Raji (cell line): ENCODE data around the gene CASS4.

Source experiments
- POLR2A ChIP-seq: IDR thresholded peaks from 2 replicates; pipeline ENCODE4 v1.6.1; 2011; ENCODE audit warnings: low read depth, low read length, control low read depth; ENCODE audit not compliant: insufficient read depth

Gene CASS4

DNA sequence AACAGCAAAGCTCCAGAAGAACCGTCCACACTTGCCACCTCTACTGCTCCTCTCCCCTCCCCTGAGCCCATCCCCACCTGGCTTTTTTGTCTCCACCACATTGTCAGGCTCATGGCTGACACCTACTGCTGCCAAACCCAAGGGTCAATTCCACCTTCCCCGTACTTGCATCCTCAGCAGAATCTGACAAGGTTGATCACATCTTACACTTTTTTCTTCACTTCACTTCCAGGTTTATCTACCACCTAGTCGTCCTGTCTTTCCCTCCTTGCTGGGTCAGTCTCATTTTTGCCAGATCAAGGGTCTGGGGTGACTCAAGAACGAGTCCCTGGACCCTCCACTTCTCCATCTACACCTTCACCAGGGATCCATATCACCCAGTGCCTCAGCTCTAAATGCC, 23.2 kb upstream of the CASS4 start:
- no peak for TF ChIP-seq POLR2A

DNA sequence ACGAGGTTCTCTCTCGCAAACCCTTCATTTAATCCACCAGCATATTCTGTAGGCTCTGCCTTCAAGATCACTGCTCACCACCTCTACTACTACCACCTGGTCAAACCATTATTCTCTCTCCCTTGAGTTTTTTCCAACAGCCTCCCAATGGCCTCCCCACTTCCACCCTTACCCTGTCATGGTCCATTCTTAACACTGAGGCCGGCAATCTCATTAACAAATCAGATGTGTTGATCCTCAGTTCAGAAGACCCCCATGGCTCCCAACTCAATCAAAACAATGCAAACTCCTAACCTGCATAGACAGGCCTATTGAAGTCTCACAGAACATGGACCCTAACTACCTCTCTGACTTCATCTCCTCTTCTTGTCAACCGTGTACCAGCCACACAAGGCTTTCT, 22.3 kb upstream of the CASS4 start:
- TF ChIP-seq POLR2A: no peak

DNA sequence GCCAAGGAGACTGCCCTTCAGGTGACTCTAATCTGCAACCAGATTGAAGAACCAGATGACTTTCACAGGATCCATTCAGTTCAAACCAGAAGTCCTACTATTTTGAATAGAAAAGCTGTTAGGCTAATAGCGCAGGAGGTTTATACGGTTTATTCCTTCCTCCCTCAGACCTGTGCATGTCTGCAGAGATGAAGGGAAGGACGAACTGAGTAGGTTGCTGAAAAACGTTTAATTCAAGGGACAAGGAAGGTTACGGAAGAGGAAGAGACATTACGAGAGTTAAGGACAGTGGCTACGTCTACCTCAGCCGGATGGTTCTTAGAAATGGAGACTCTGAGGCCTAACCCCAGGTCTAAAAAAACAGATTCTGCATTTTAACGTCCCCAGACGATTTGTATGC, 21.0 kb upstream of the CASS4 start:
- TF ChIP-seq POLR2A: no peak

- no peak for TF ChIP-seq POLR2A
These were observed 20.4 kb upstream of the CASS4 start for GRCh38 chr20:56391596-56392131.

DNA sequence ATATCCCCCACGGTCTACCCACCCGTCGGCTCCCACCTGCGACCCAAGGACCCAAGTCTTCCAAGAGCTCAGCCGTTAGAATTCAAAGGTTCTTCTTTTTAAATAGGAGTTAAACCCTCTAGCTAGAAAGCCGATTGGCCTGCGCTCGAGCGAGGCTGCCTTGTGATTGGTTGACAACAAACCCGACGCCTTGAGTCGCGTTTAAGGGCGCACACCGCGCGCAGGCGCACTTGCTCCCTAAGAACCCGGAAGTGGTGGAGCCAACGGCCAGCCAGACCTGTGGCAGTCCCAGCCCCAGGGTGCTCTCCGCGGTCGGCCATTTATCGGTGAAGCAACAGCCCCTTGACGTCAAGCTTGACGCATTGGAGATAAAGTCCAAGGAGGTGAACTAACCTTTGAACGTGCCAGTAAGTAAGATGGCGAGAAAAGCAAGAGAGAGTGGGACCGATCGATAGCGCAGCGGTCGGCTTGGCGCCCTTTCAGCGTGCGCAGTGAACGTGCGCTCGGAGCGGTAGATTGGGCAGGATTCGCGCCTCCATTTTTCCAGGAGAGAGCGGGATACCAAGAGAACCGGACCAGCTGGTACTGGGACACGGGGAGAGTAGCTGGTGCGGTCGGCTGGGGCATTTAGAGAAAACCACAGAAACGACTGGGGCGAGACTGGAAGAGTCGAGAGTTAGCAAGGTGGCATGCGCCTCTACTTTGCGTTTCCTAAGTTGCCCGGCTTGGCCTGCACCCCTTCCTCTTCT, 19.8 kb upstream of the CASS4 start, which contains the start of the genes AURKA and CSTF1:
AURKA (minus strand) TSS at position 84 of the 749 bp plus-strand sequence. CDS start 4,018 bp downstream, outside the sequence.
CSTF1 (plus strand) TSS at position 514 of the 749 bp plus-strand sequence. CDS start 2,908 bp downstream, outside the sequence.
- peak; percentile 73 for TF ChIP-seq POLR2A

GRCh38 chr20:56392881-56393482, 19.1 kb upstream of the CASS4 start:
- no peak for TF ChIP-seq POLR2A

DNA sequence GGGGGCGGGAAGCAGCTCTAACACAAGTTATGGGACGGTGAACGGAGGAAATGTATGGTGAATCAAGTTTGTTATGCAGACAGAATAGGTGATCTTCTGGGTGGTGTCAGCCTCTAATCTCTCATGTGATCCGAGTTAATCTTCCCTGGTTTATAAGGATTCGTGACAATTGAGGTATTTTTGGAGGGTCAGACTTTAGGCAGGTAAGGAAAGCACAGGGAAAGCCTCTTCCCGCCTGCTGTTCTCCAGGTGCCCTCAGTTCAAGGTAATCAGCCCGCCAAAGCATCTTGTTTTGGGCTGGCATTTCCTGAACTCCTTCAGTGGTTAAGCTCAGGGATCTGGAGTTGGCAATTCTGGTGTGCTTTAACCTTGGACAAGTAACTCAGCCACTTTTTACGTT, 18.4 kb upstream of the CASS4 start:
- TF ChIP-seq POLR2A: no peak

- TF ChIP-seq POLR2A: no peak
These were observed 16.9 kb upstream of the CASS4 start for GRCh38 chr20:56395166-56395565.

- no peak for TF ChIP-seq POLR2A
These were observed 11.9 kb upstream of the CASS4 start for GRCh38 chr20:56400001-56400640.

DNA sequence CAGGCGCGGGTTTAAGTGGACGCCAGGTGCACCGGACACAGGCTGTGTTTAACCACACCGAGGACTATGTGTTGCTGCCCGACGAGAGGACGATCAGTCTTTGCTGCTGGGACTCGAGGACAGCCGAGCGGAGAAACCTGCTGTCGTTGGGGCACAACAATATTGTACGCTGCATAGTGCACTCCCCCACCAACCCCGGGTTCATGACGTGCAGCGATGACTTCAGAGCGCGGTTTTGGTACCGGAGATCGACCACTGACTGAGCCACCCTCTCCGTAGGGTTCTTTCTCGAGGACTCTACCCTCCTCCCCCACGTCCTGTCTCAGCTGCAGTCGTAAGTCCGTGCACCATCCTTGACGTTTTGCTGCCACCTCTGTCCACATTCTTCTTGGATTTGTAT, 8.6 kb upstream of the CASS4 start:
- TF ChIP-seq POLR2A: no peak

GRCh38 chr20:56406910-56407309, 5.2 kb upstream of the CASS4 start:
- no peak for TF ChIP-seq POLR2A

DNA sequence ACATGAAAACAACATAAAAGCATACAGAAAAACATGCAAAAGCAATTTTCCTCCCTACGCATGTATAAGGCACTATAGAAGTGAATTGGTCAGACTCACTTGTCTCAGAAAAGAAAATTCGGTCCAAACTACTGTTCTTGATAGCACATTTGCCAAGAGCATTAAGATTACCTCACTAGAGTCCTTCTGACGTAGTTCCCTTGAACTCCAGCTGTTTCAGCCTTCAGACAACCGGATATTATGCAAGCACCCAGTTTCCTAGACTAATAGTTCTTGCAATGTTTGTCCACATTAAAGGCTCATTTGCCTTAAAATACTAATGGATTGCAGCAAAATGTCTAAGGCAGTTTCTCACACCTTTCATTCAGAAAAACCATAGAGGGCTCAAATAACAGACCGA, 2.5 kb upstream of the CASS4 start:
- TF ChIP-seq POLR2A: no peak

- TF ChIP-seq POLR2A: no peak
These were observed 2.1 kb upstream of the CASS4 start for GRCh38 chr20:56409956-56410355.

DNA sequence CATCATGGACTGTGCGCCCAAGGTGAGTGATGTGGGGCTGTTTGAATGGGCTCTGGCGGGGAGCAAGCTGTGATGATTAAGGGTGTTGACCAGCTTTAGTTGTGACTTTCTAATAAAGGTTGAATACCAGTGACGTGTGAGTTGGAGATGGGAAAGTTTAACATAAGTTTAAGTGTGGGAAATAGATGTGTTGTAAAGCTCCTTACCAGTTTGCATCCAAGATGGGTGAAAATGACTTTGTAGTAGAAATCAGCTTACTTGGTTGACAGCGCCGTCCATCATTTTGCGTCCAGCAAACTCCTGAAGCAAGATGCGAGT, 372 bp downstream of the CASS4 start:
- TF ChIP-seq POLR2A: no peak

GRCh38 chr20:56412949-56413348, 889 bp downstream of the CASS4 start:
- TF ChIP-seq POLR2A: no peak
